ENCODE data around the gene GALNT2. TPM values are rescaled to one million over a fixed set of nuclear protein-coding genes. Genes with fewer than 3 reads are reported as not detected.

GALNT2 gene
- total and polyA plus RNA-seq, 10 of the 15 experiments (the other 5 are each of a cell fraction or from before 2014, with no cell fraction given) = 0.52 to 27.7 (median 16.3) TPM

- in situ Hi-C loops (cut with MboI) = no loop called here
Observed at GRCh38 chr1:230077436-230078213, 10.6 kb downstream of the GALNT2 start.

More at GRCh38 chr1:230077436-230078213, 10.6 kb downstream of the GALNT2 start:
- Histone ChIP-seq H4K20me1 (ENCODE audit: control insufficient read depth, insufficient read depth) (no peaks in the 10 kb centered on the region; the same call in 1 of the 2 replicates), H3K36me3 (ENCODE audit: control insufficient read depth in 2 of 2, insufficient read depth in 2 of 2, low read length in 1 of 2) (peaks cover 5 to 6% of the 10 kb centered on the region in 2 experiments; a peak in 1 of 4 replicates), H3K27ac (ENCODE audit: control insufficient read depth, insufficient read depth) (no peak overlapping the region), H3K79me2 (ENCODE audit: control insufficient read depth, insufficient read depth, low read length) (peaks cover 22% of the 10 kb centered on the region), H3K4me3 (no peak overlapping the region), H3K9ac (ENCODE audit: control insufficient read depth, insufficient read depth, low read length) (no peak overlapping the region), H3K4me2 (ENCODE audit: control insufficient read depth, insufficient read depth) (no peak overlapping the region), H3K27me3 (replicated peaks in 1 of 2; ENCODE audit: control insufficient read depth in 2 of 2, insufficient read depth in 2 of 2, low read length in 1 of 2) (no peaks in the 10 kb centered on the region), H3K4me1 (ENCODE audit: control insufficient read depth, insufficient read depth, low read length) (no peaks in the 10 kb centered on the region), H3K9me3 (replicated peaks; ENCODE audit: control insufficient read depth, insufficient read depth, low read length) (no peaks in the 10 kb centered on the region; the same call in 2 of the 3 replicates), H2AFZ (ENCODE audit: control insufficient read depth, low read depth, low read length) (no peak overlapping the region)
- ATAC-seq = no peak
- no peak for DNase-seq (ENCODE audit: low read depth, low spot score)
- POLR2A ChIA-PET = no interaction called here
- no peak for FAIRE-seq
- TF ChIP-seq EP300 (IDR thresholded peaks at IDR 0.05; ENCODE audit: borderline replicate concordance in 1 of 2, control insufficient read depth in 1 of 2, low read depth in 2 of 2, low read length in 2 of 2) (no peak), SUZ12 (IDR thresholded peaks at IDR 0.05; ENCODE audit: unreplicated experiment) (no peak), EED (IDR thresholded peaks at IDR 0.05; ENCODE audit: low read depth) (no peak), NFIC (IDR thresholded peaks at IDR 0.05; ENCODE audit: low read depth, low read length) (no peak), YBX1 (IDR thresholded peaks at IDR 0.05) (no peak), BHLHE40 (IDR thresholded peaks at IDR 0.05; ENCODE audit: borderline replicate concordance in 1 of 2, low read depth in 2 of 2, low read length in 1 of 2) (no peak), RB1 (IDR thresholded peaks at IDR 0.05; ENCODE audit: borderline replicate concordance) (no peak), CREM (IDR thresholded peaks at IDR 0.05; ENCODE audit: low read depth) (no peak), CHD2 (IDR thresholded peaks at IDR 0.05; ENCODE audit: borderline replicate concordance, low read depth, low read length) (no peak), KLF5 (IDR thresholded peaks at IDR 0.05; ENCODE audit: partially characterized antibody) (no peak), GABPA (IDR thresholded peaks at IDR 0.05; ENCODE audit: low read depth) (no peak), CHD1 (IDR thresholded peaks at IDR 0.05; ENCODE audit: low read depth, low read length) (no peak), LARP7 (IDR thresholded peaks at IDR 0.05) (no peak), TCF12 (IDR thresholded peaks at IDR 0.05; ENCODE audit: low read depth, low read length) (no peak), SREBF1 (IDR thresholded peaks at IDR 0.05; ENCODE audit: low read length) (no peak), MTA3 (IDR thresholded peaks at IDR 0.05; ENCODE audit: borderline replicate concordance, low read length) (no peak), SMARCA5 (IDR thresholded peaks at IDR 0.05) (no peak)
- TF ChIP-seq, protein P1, sequence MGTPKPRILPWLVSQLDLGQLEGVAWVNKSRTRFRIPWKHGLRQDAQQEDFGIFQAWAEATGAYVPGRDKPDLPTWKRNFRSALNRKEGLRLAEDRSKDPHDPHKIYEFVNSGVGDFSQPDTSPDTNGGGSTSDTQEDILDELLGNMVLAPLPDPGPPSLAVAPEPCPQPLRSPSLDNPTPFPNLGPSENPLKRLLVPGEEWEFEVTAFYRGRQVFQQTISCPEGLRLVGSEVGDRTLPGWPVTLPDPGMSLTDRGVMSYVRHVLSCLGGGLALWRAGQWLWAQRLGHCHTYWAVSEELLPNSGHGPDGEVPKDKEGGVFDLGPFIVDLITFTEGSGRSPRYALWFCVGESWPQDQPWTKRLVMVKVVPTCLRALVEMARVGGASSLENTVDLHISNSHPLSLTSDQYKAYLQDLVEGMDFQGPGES (IDR thresholded peaks at IDR 0.05) = no peak
- SMC1A ChIA-PET (ENCODE audit: uncharacterized antibody, unreplicated experiment) = interaction anchor here (0.9 kb wide), 1 partner anchor 13 kb away, joined by 3 read pairs; no protein-coding TSS in a partner anchor
- BruUV-seq (replicated peaks) = no TSS peak
- RAD21 ChIA-PET (ENCODE audit: unreplicated experiment) = interaction anchor here (1.6 kb wide), 1 partner anchor 26 kb away, joined by 3 read pairs; no protein-coding TSS in a partner anchor
- 93% methylated on average over 12 of the region's 12 CpGs for WGBS (ENCODE audit: insufficient coverage, insufficient replicate concordance, low lambda C conversion rate, missing lambda C conversion rate)
- CTCF ChIA-PET = interaction anchor here (0.7 to 0.9 kb wide), 2 partner anchors 90 to 362 kb away, joined by 3 read pairs; no protein-coding TSS in a partner anchor
- intact Hi-C loops (cut with micrococcal nuclease; ENCODE audit: unreplicated experiment) = loop anchor here (10.0 kb wide), 1 partner anchor 523 kb away; the partner anchor contains the start of gene ABCB10
